Measurements from ENCODE around the gene SNX8.

- no peak for TF ChIP-seq YY1 (IDR thresholded peaks at IDR 0.05; ENCODE audit: insufficient read depth, insufficient read length)
- TF ChIP-seq ZNF274 (IDR thresholded peaks at IDR 0.05; ENCODE audit: low read depth, low read length) = no peak
Observed at GRCh38 chr7:2269991-2270460, 44.2 kb downstream of the SNX8 start.

All from NT2/D1 (cell line).